ENCODE measurements around the gene AKR1B1.

The AKR1B1 gene

GRCh38 chr7:134448356-134449229, 10.3 kb downstream of the AKR1B1 start:
- Histone ChIP-seq H3K4me1 (ENCODE audit: control insufficient read depth, insufficient read depth, low read length, poor library complexity, severe bottlenecking) (no peaks in the 10 kb centered on the region), H3K9me3 (ENCODE audit: control insufficient read depth, low read length) (no peaks in the 10 kb centered on the region), H3K36me3 (ENCODE audit: control insufficient read depth, insufficient read depth, low read length) (peaks cover 65% of the 10 kb centered on the region), H3K4me3 (ENCODE audit: insufficient read depth, low read depth, low read length, poor library complexity, severe bottlenecking) (no peak overlapping the region), H3K27ac (ENCODE audit: insufficient read depth, low read length, poor library complexity, severe bottlenecking) (no peak overlapping the region), H3K27me3 (replicated peaks; ENCODE audit: control insufficient read depth, insufficient read depth, low read length, poor library complexity, severe bottlenecking) (no peaks in the 10 kb centered on the region)
- no peak for DNase-seq

- no peak overlapping the region for H3K27ac ChIP-seq (ENCODE audit: insufficient read depth, low read length, poor library complexity, severe bottlenecking)
- no peak overlapping the region for H3K4me3 ChIP-seq (ENCODE audit: insufficient read depth, low read depth, low read length, poor library complexity, severe bottlenecking)
- peaks cover 74% of the 10 kb centered on the region for H3K36me3 ChIP-seq (ENCODE audit: control insufficient read depth, insufficient read depth, low read length)
- no peak for DNase-seq
- no peaks in the 10 kb centered on the region for H3K9me3 ChIP-seq (ENCODE audit: control insufficient read depth, low read length)
- no peaks in the 10 kb centered on the region for H3K27me3 ChIP-seq (replicated peaks; ENCODE audit: control insufficient read depth, insufficient read depth, low read length, poor library complexity, severe bottlenecking)
- no peaks in the 10 kb centered on the region for H3K4me1 ChIP-seq (ENCODE audit: control insufficient read depth, insufficient read depth, low read length, poor library complexity, severe bottlenecking)
Measured at GRCh38 chr7:134447383-134447782, 11.5 kb downstream of the AKR1B1 start.

- Histone ChIP-seq H3K4me1 (ENCODE audit: control insufficient read depth, insufficient read depth, low read length, poor library complexity, severe bottlenecking) (no peaks in the 10 kb centered on the region), H3K27me3 (replicated peaks; ENCODE audit: control insufficient read depth, insufficient read depth, low read length, poor library complexity, severe bottlenecking) (no peaks in the 10 kb centered on the region), H3K4me3 (ENCODE audit: insufficient read depth, low read depth, low read length, poor library complexity, severe bottlenecking) (no peak overlapping the region), H3K9me3 (ENCODE audit: control insufficient read depth, low read length) (no peaks in the 10 kb centered on the region), H3K27ac (ENCODE audit: insufficient read depth, low read length, poor library complexity, severe bottlenecking) (no peak overlapping the region), H3K36me3 (ENCODE audit: control insufficient read depth, insufficient read depth, low read length) (peaks cover 76% of the 10 kb centered on the region)
- no peak for DNase-seq
Measured at GRCh38 chr7:134446923-134447322, 12.0 kb downstream of the AKR1B1 start.

GRCh38 chr7:134446446-134446845, 12.5 kb downstream of the AKR1B1 start:
- H3K27ac ChIP-seq (ENCODE audit: insufficient read depth, low read length, poor library complexity, severe bottlenecking) = no peak overlapping the region
- no peaks in the 10 kb centered on the region for H3K4me1 ChIP-seq (ENCODE audit: control insufficient read depth, insufficient read depth, low read length, poor library complexity, severe bottlenecking)
- no peak overlapping the region for H3K4me3 ChIP-seq (ENCODE audit: insufficient read depth, low read depth, low read length, poor library complexity, severe bottlenecking)
- no peaks in the 10 kb centered on the region for H3K27me3 ChIP-seq (replicated peaks; ENCODE audit: control insufficient read depth, insufficient read depth, low read length, poor library complexity, severe bottlenecking)
- no peaks in the 10 kb centered on the region for H3K9me3 ChIP-seq (ENCODE audit: control insufficient read depth, low read length)
- no peak for DNase-seq
- H3K36me3 ChIP-seq (ENCODE audit: control insufficient read depth, insufficient read depth, low read length) = peaks cover 77% of the 10 kb centered on the region

- Histone ChIP-seq H3K9me3 (ENCODE audit: control insufficient read depth, low read length) (no peaks in the 10 kb centered on the region), H3K4me3 (ENCODE audit: insufficient read depth, low read depth, low read length, poor library complexity, severe bottlenecking) (no peak overlapping the region), H3K4me1 (ENCODE audit: control insufficient read depth, insufficient read depth, low read length, poor library complexity, severe bottlenecking) (no peaks in the 10 kb centered on the region), H3K27me3 (replicated peaks; ENCODE audit: control insufficient read depth, insufficient read depth, low read length, poor library complexity, severe bottlenecking) (no peaks in the 10 kb centered on the region), H3K27ac (ENCODE audit: insufficient read depth, low read length, poor library complexity, severe bottlenecking) (no peak overlapping the region), H3K36me3 (ENCODE audit: control insufficient read depth, insufficient read depth, low read length) (peaks cover 74% of the 10 kb centered on the region)
- DNase-seq = no peak
Measured at GRCh38 chr7:134444961-134445315, 14.0 kb downstream of the AKR1B1 start.

GRCh38 chr7:134444198-134444960, 14.5 kb downstream of the AKR1B1 start:
- H3K36me3 ChIP-seq (ENCODE audit: control insufficient read depth, insufficient read depth, low read length) = peaks cover 73% of the 10 kb centered on the region
- no peak overlapping the region for H3K4me3 ChIP-seq (ENCODE audit: insufficient read depth, low read depth, low read length, poor library complexity, severe bottlenecking)
- H3K27me3 ChIP-seq (replicated peaks; ENCODE audit: control insufficient read depth, insufficient read depth, low read length, poor library complexity, severe bottlenecking) = no peaks in the 10 kb centered on the region
- H3K27ac ChIP-seq (ENCODE audit: insufficient read depth, low read length, poor library complexity, severe bottlenecking) = no peak overlapping the region
- no peaks in the 10 kb centered on the region for H3K4me1 ChIP-seq (ENCODE audit: control insufficient read depth, insufficient read depth, low read length, poor library complexity, severe bottlenecking)
- no peaks in the 10 kb centered on the region for H3K9me3 ChIP-seq (ENCODE audit: control insufficient read depth, low read length)
- no peak for DNase-seq

GRCh38 chr7:134443396-134444070, 15.4 kb downstream of the AKR1B1 start:
- Histone ChIP-seq H3K27ac (ENCODE audit: insufficient read depth, low read length, poor library complexity, severe bottlenecking) (no peak overlapping the region), H3K36me3 (ENCODE audit: control insufficient read depth, insufficient read depth, low read length) (peaks cover 68% of the 10 kb centered on the region)
- DNase-seq = no peak

GRCh38 chr7:134442441-134443220, 16.3 kb downstream of the AKR1B1 start:
- Histone ChIP-seq H3K4me3 (ENCODE audit: insufficient read depth, low read depth, low read length, poor library complexity, severe bottlenecking) (no peak overlapping the region), H3K4me1 (ENCODE audit: control insufficient read depth, insufficient read depth, low read length, poor library complexity, severe bottlenecking) (no peaks in the 10 kb centered on the region), H3K36me3 (ENCODE audit: control insufficient read depth, insufficient read depth, low read length) (peaks cover 58% of the 10 kb centered on the region), H3K9me3 (ENCODE audit: control insufficient read depth, low read length) (no peaks in the 10 kb centered on the region), H3K27ac (ENCODE audit: insufficient read depth, low read length, poor library complexity, severe bottlenecking) (no peak overlapping the region), H3K27me3 (replicated peaks; ENCODE audit: control insufficient read depth, insufficient read depth, low read length, poor library complexity, severe bottlenecking) (no peaks in the 10 kb centered on the region)
- no peak for DNase-seq

More at GRCh38 chr7:134443396-134444070, 15.4 kb downstream of the AKR1B1 start:
- Histone ChIP-seq H3K4me3 (ENCODE audit: insufficient read depth, low read depth, low read length, poor library complexity, severe bottlenecking) (no peak overlapping the region), H3K9me3 (ENCODE audit: control insufficient read depth, low read length) (no peaks in the 10 kb centered on the region), H3K27me3 (replicated peaks; ENCODE audit: control insufficient read depth, insufficient read depth, low read length, poor library complexity, severe bottlenecking) (no peaks in the 10 kb centered on the region), H3K4me1 (ENCODE audit: control insufficient read depth, insufficient read depth, low read length, poor library complexity, severe bottlenecking) (no peaks in the 10 kb centered on the region)

GRCh38 chr7:134441264-134441663, 17.6 kb downstream of the AKR1B1 start:
- DNase-seq = no peak
- no peak overlapping the region for H3K4me3 ChIP-seq (ENCODE audit: insufficient read depth, low read depth, low read length, poor library complexity, severe bottlenecking)
- H3K9me3 ChIP-seq (ENCODE audit: control insufficient read depth, low read length) = no peaks in the 10 kb centered on the region
- H3K4me1 ChIP-seq (ENCODE audit: control insufficient read depth, insufficient read depth, low read length, poor library complexity, severe bottlenecking) = no peaks in the 10 kb centered on the region
- H3K36me3 ChIP-seq (ENCODE audit: control insufficient read depth, insufficient read depth, low read length) = peaks cover 46% of the 10 kb centered on the region
- no peaks in the 10 kb centered on the region for H3K27me3 ChIP-seq (replicated peaks; ENCODE audit: control insufficient read depth, insufficient read depth, low read length, poor library complexity, severe bottlenecking)
- no peak overlapping the region for H3K27ac ChIP-seq (ENCODE audit: insufficient read depth, low read length, poor library complexity, severe bottlenecking)
